K562 (cell line): ENCODE measurements around the gene MAB21L4.

Experiments
- ATF1 ChIP-seq, 2 experiments: fragments of 450-650 bp in 1 of 2; IDR thresholded peaks; 2 replicates each; pipeline ENCODE4 v1.6.1; 2016; ENCODE audit warnings: missing compliant biosample characterization in 1 of 2, missing genetic modification characterization in 1 of 2
- BRF2 ChIP-seq: IDR thresholded peaks from 3 replicates; pipeline ENCODE4 v1.6.1; 2011; ENCODE audit warnings: borderline replicate concordance, mild to moderate bottlenecking; ENCODE audit not compliant: insufficient read length, insufficient read depth
- CTCF ChIP-seq, 3 experiments: IDR thresholded peaks in 2 of 3; conservative IDR thresholded peaks in 1 of 3; 2 replicates each; pipeline ENCODE4 v1.5.1; 2011 to 2012; ENCODE audit warnings: low read length in 3 of 3, mild to moderate bottlenecking in 3 of 3, control low read depth in 2 of 3, improper control_type of control experiment in 1 of 3, inconsistent platforms in 1 of 3, low read depth in 1 of 3, mixed read lengths in 1 of 3, moderate library complexity in 1 of 3; ENCODE audit not compliant: insufficient read depth in 2 of 3
- DEAF1 ChIP-seq: fragments of 450-650 bp; formaldehyde crosslinking; IDR thresholded peaks from 2 replicates; pipeline ENCODE4 v1.4.0; 2020; ENCODE audit warnings: mild to moderate bottlenecking, moderate library complexity
- ERF ChIP-seq: fragments of 450-650 bp; formaldehyde crosslinking; IDR thresholded peaks from 2 replicates; pipeline ENCODE4 v1.4.0; 2020; ENCODE audit warnings: mild to moderate bottlenecking, mixed read lengths
- NEUROD1 ChIP-seq: fragments of 150-350 bp; IDR thresholded peaks from 2 replicates; pipeline ENCODE4 v1.6.1; 2014; ENCODE audit warnings: borderline replicate concordance, low read length, low read depth; ENCODE audit not compliant: partially characterized antibody
- PHB ChIP-seq: fragments of 250-450 bp; sonication (Bioruptor Pico); IDR thresholded peaks from 2 replicates; pipeline ENCODE4 v1.5.0; 2021
- PML ChIP-seq: IDR thresholded peaks from 2 replicates; pipeline ENCODE4 v1.6.1; 2012; ENCODE audit warnings: low read length, inconsistent platforms
- POLR2A ChIP-seq: fragments of 450-650 bp; conservative IDR thresholded peaks from 2 replicates; pipeline ENCODE4 v1.6.1; 2016
- POLR2AphosphoS2 ChIP-seq: IDR thresholded peaks from 2 replicates; pipeline ENCODE4 v1.6.1; 2012; ENCODE audit warnings: low read length, improper control_type of control experiment
- RAD21 ChIP-seq, 2 experiments: fragments of 250-450 bp in 1 of 2; fragments of 450-650 bp in 1 of 2; sonication (Bioruptor Pico) in 1 of 2; formaldehyde crosslinking in 1 of 2; IDR thresholded peaks in 1 of 2; conservative IDR thresholded peaks in 1 of 2; 2 replicates each; pipeline versions ENCODE4 v1.4.0 to v1.8.0; 2020 to 2022; ENCODE audit warnings: mild to moderate bottlenecking in 2 of 2, moderate library complexity in 1 of 2
- RBM22 ChIP-seq: fragments of 200-400 bp; formaldehyde crosslinking; IDR thresholded peaks from 2 replicates; pipeline ENCODE4 v1.6.1; 2018; ENCODE audit warnings: low read length, low read depth; ENCODE audit not compliant: poor library complexity, severe bottlenecking
- SMARCA4 ChIP-seq: fragments of 450-650 bp; IDR thresholded peaks from 2 replicates; pipeline ENCODE4 v1.6.1; 2016
- ZNF445 ChIP-seq: fragments of 250-450 bp; sonication (Bioruptor Pico); IDR thresholded peaks from 2 replicates; pipeline ENCODE4 v1.4.0; 2020; ENCODE audit warnings: low read depth, mild to moderate bottlenecking, moderate library complexity

GRCh38 chr2:240884221-240884620 lies 11.7 kb downstream of the MAB21L4 start:
- no peak for TF ChIP-seq ERF
- TF ChIP-seq CTCF (IDR thresholded peaks at IDR 0.05 in 2 of 3, conservative IDR thresholded peaks at IDR 0.05 in 1 of 3; ENCODE audit: insufficient read depth in 2 of 3, low read depth in 1 of 3, low read length in 3 of 3), result no peak
- no peak for TF ChIP-seq RBM22
- TF ChIP-seq ZNF445 (CRISPR knock-in tag), result no peak
- no peak for TF ChIP-seq ATF1 (CRISPR knock-in tag; IDR thresholded peaks at IDR 0.05)
- no peak for TF ChIP-seq ATF1 (tag; IDR thresholded peaks at IDR 0.05)
- TF ChIP-seq POLR2A, result no peak
- no peak for TF ChIP-seq POLR2AphosphoS2
- TF ChIP-seq DEAF1 (CRISPR knock-in tag), result no peak
- TF ChIP-seq PHB (CRISPR knock-in tag), result no peak
- no peak for TF ChIP-seq PML
- no peak for TF ChIP-seq SMARCA4
- TF ChIP-seq RAD21 (CRISPR knock-in tag; conservative IDR thresholded peaks at IDR 0.05 in 1 of 2, IDR thresholded peaks at IDR 0.05 in 1 of 2), result no peak
- no peak for TF ChIP-seq BRF2
- TF ChIP-seq NEUROD1, result no peak
